ENCODE data around the gene DTNA. TPM values are rescaled to one million over a fixed set of nuclear protein-coding genes. Genes with fewer than 3 reads are reported as not detected.

DTNA gene
- total and polyA plus RNA-seq, 2 donors (not counting 1 experiment from before 2014, with no cell fraction given) = 38.8 to 49.8 TPM

- TF ChIP-seq CTCF (conservative IDR thresholded peaks at IDR 0.05 in 1 of 2, IDR thresholded peaks at IDR 0.05 in 1 of 2; ENCODE audit: low read depth in 1 of 2, low read length in 2 of 2) (no peak), EZH2 (IDR thresholded peaks at IDR 0.05; ENCODE audit: low read length, missing control alignments) (no peak)
- no peaks in the 10 kb centered on the region for H3K4me1 ChIP-seq (ENCODE audit: control insufficient read depth, extremely low read depth, insufficient read depth, low read length)
- no peak overlapping the region for H3K9ac ChIP-seq (ENCODE audit: insufficient read depth, low read length)
- no peak overlapping the region for H3K27ac ChIP-seq (ENCODE audit: insufficient read depth, low read length)
- DNase-seq (ENCODE audit: low read depth in 2 of 2) = peak in 1 of 2 donors; percentile 42
- no peak overlapping the region for H3K4me3 ChIP-seq (replicated peaks in 1 of 4; ENCODE audit: control extremely low read depth in 1 of 4, insufficient read depth in 1 of 4, low read depth in 3 of 4, low read length in 4 of 4)
- H3K36me3 ChIP-seq (ENCODE audit: control insufficient read depth, insufficient read depth, low read length) = no peaks in the 10 kb centered on the region
- no peak overlapping the region for H2AFZ ChIP-seq (ENCODE audit: low read length)
- no peak overlapping the region for H3K4me2 ChIP-seq (ENCODE audit: extremely low read depth, insufficient read depth, low read length)
- H3K79me2 ChIP-seq (ENCODE audit: control insufficient read depth, insufficient read depth, low read length) = no peaks in the 10 kb centered on the region
- no peaks in the 10 kb centered on the region for H3K27me3 ChIP-seq (ENCODE audit: control insufficient read depth, insufficient read depth, low read length)
- no peaks in the 10 kb centered on the region for H3K9me3 ChIP-seq (ENCODE audit: control insufficient read depth, insufficient read depth, low read depth, low read length)
- H4K20me1 ChIP-seq (ENCODE audit: control insufficient read depth, extremely low read depth, insufficient read depth, low read length) = no peaks in the 10 kb centered on the region
Measured at GRCh38 chr18:34697233-34697632, 12.9 kb upstream of the DTNA start.

GRCh38 chr18:34697891-34698290 lies 12.2 kb upstream of the DTNA start:
- Histone ChIP-seq H3K79me2 (ENCODE audit: control insufficient read depth, insufficient read depth, low read length) (no peaks in the 10 kb centered on the region), H2AFZ (ENCODE audit: low read length) (no peak overlapping the region), H4K20me1 (ENCODE audit: control insufficient read depth, extremely low read depth, insufficient read depth, low read length) (no peaks in the 10 kb centered on the region), H3K27ac (ENCODE audit: insufficient read depth, low read length) (no peak overlapping the region), H3K27me3 (ENCODE audit: control insufficient read depth, insufficient read depth, low read length) (no peaks in the 10 kb centered on the region), H3K4me2 (ENCODE audit: extremely low read depth, insufficient read depth, low read length) (no peak overlapping the region), H3K9ac (ENCODE audit: insufficient read depth, low read length) (no peak overlapping the region), H3K9me3 (ENCODE audit: control insufficient read depth, insufficient read depth, low read depth, low read length) (no peaks in the 10 kb centered on the region), H3K4me1 (ENCODE audit: control insufficient read depth, extremely low read depth, insufficient read depth, low read length) (no peaks in the 10 kb centered on the region), H3K4me3 (replicated peaks in 1 of 4; ENCODE audit: control extremely low read depth in 1 of 4, insufficient read depth in 1 of 4, low read depth in 3 of 4, low read length in 4 of 4) (no peak overlapping the region), H3K36me3 (ENCODE audit: control insufficient read depth, insufficient read depth, low read length) (no peaks in the 10 kb centered on the region)
- DNase-seq (ENCODE audit: low read depth in 2 of 2) = peak in 1 of 2 donors; percentile 63
- TF ChIP-seq CTCF (conservative IDR thresholded peaks at IDR 0.05 in 1 of 2, IDR thresholded peaks at IDR 0.05 in 1 of 2; ENCODE audit: low read depth in 1 of 2, low read length in 2 of 2) = no peak
- TF ChIP-seq EZH2 (IDR thresholded peaks at IDR 0.05; ENCODE audit: low read length, missing control alignments) = no peak

- no peaks in the 10 kb centered on the region for H4K20me1 ChIP-seq (ENCODE audit: control insufficient read depth, extremely low read depth, insufficient read depth, low read length)
- H3K27ac ChIP-seq (ENCODE audit: insufficient read depth, low read length) = no peak overlapping the region
- TF ChIP-seq CTCF (conservative IDR thresholded peaks at IDR 0.05 in 1 of 2, IDR thresholded peaks at IDR 0.05 in 1 of 2; ENCODE audit: low read depth in 1 of 2, low read length in 2 of 2) (no peak), EZH2 (IDR thresholded peaks at IDR 0.05; ENCODE audit: low read length, missing control alignments) (no peak)
- H3K4me1 ChIP-seq (ENCODE audit: control insufficient read depth, extremely low read depth, insufficient read depth, low read length) = peaks cover under 1% of the 10 kb centered on the region
- no peak overlapping the region for H2AFZ ChIP-seq (ENCODE audit: low read length)
- H3K4me2 ChIP-seq (ENCODE audit: extremely low read depth, insufficient read depth, low read length) = no peak overlapping the region
- no peaks in the 10 kb centered on the region for H3K79me2 ChIP-seq (ENCODE audit: control insufficient read depth, insufficient read depth, low read length)
- no peaks in the 10 kb centered on the region for H3K27me3 ChIP-seq (ENCODE audit: control insufficient read depth, insufficient read depth, low read length)
- no peaks in the 10 kb centered on the region for H3K9me3 ChIP-seq (ENCODE audit: control insufficient read depth, insufficient read depth, low read depth, low read length)
- H3K4me3 ChIP-seq (replicated peaks in 1 of 4; ENCODE audit: control extremely low read depth in 1 of 4, insufficient read depth in 1 of 4, low read depth in 3 of 4, low read length in 4 of 4) = no peak overlapping the region
- H3K36me3 ChIP-seq (ENCODE audit: control insufficient read depth, insufficient read depth, low read length) = no peaks in the 10 kb centered on the region
- DNase-seq (ENCODE audit: low read depth in 2 of 2) = no peak
- no peak overlapping the region for H3K9ac ChIP-seq (ENCODE audit: insufficient read depth, low read length)
Measured at GRCh38 chr18:34701911-34702310, 8.2 kb upstream of the DTNA start.

Data from fibroblast of lung (primary cell).